ES-I3 (cell line): ENCODE measurements around the gene SRSF3.
"Not testable (repeated sequence)": the region's sequence is repeated elsewhere in the genome, so short reads cannot be mapped to it uniquely, and the experiment has no call there.

Experiments
- H3K36me3 ChIP-seq: 2 replicates; pipeline ENCODE4 v1.6.1; 2013; ENCODE audit warnings: mild to moderate bottlenecking, low read length, control low read depth, moderate library complexity; ENCODE audit not compliant: insufficient read depth
- H3K4me1 ChIP-seq: 2 replicates; pipeline ENCODE4 v1.6.1; 2013; ENCODE audit warnings: mild to moderate bottlenecking, control low read depth, low read length; ENCODE audit not compliant: insufficient read depth
- H3K9ac ChIP-seq: 2 replicates; pipeline ENCODE4 v1.6.1; 2013; ENCODE audit warnings: low read depth, mild to moderate bottlenecking, low read length, moderate library complexity
- H3K9me3 ChIP-seq: 2 replicates; pipeline ENCODE4 v1.6.1; 2013; ENCODE audit warnings: mild to moderate bottlenecking, low read length, moderate library complexity; ENCODE audit not compliant: control insufficient read depth, insufficient read depth

SRSF3 gene

GRCh38 chr6:36590237-36590636 is 3.9 kb upstream of the SRSF3 start:
- Histone ChIP-seq H3K4me1 (no peaks in the 10 kb centered on the region), H3K9ac (no peak overlapping the region), H3K36me3 (no peaks in the 10 kb centered on the region), H3K9me3 (no peaks in the 10 kb centered on the region)

- no peak overlapping the region for H3K9ac ChIP-seq
- peaks cover 6% of the 10 kb centered on the region for H3K36me3 ChIP-seq
- no peaks in the 10 kb centered on the region for H3K4me1 ChIP-seq
- no peaks in the 10 kb centered on the region for H3K9me3 ChIP-seq
Observed at GRCh38 chr6:36592221-36592655, 1.9 kb upstream of the SRSF3 start.

DNA sequence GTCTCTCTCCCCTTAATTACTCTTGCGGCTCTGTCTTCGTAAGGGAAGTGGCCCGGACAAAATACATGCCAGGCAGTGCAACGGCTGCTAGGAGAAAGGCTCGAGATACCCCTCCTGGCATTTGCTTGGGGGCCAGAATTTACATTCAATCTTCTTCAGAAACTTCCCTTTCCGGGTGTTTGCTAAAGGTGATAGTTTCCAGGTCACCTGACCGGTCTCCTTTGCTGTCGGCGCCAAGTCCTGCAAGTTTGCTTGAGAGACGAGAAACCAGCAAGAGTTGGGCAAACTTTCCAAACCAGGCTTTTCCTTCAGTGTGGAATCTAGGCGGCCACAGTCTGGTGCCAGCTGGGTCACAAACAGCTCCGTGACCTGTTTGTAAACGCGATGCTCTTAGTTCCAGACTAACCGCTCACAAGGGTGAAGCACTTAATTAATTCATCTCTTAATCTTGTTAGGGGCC is 563 bp upstream of the SRSF3 start:
- Histone ChIP-seq H3K4me1 (peaks cover 8% of the 10 kb centered on the region; the same call in 1 of the 2 replicates), H3K9ac (peak overlapping the region; percentile 100), H3K9me3 (no peaks in the 10 kb centered on the region), H3K36me3 (peaks cover 18% of the 10 kb centered on the region)

DNA sequence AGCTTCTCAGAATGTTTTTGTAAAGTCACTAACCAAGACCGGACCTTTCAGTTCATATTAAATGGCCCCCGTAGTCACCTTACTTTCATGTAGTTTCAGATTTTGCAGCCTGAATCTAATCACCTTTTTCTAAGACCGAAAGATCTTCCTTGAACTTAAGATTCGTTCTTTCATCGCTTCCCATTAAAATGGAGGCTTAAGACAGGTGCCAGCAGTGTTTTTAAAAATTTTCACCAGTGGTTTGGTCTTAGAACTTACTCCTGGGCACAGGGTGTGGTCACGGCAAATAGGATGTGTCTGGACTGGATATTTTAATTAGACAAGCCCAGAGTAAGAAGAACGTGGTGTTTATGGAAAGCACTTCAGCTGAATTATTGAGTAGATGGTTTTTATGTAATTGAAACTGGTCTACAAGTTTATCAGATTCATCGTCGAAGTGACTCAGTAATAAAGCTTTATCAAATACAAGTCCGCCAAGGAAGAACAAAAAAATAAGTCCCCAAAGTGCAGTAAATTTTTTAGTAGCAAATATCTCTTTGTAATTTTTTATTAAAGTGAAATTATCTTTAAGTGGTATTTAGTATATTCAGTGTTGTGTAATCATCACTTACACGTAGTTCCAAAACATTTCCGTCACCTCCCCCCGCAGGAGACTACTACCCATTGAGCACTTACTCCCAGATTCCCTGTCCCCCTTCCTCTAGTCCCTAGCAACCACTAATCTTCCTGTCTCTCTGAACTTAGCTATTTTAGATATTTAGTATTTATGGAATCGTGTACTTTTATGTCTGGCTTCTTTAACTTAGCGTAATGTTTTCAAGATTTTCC is 868 bp downstream of the SRSF3 start:
- Histone ChIP-seq H3K36me3 (peaks cover 32% of the 10 kb centered on the region), H3K4me1 (peaks cover 15% of the 10 kb centered on the region; the same call in 1 of the 2 replicates)

DNA sequence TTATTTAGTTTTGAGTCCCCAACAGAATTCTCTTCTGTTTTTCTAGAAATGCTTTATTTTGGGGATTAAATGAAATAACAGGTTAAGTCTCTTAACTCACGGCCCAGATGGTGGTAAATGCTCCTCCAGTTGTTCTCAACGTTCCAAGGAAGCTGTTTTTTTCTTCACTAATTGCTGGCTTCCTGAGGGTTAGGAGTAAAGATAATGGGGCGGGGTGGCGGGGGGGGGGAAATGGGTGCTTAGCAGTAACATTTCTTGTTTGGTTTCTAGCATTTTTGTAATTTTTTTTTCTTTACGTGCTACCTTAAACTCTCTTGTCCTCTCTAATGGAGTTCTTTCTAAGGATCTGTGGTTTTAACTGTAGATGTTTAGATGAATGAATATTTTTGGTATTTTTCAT is 2.2 kb downstream of the SRSF3 start:
- Histone ChIP-seq H3K9ac (peak overlapping the region; percentile 100), H3K4me1 (peaks cover 15% of the 10 kb centered on the region; the same call in 1 of the 2 replicates), H3K36me3 (peaks cover 45% of the 10 kb centered on the region), H3K9me3 (no peaks in the 10 kb centered on the region)

More for the DNA sequence above, 868 bp downstream of the SRSF3 start:
- Histone ChIP-seq H3K9me3 (no peaks in the 10 kb centered on the region), H3K9ac (peak overlapping the region; percentile 100)

GRCh38 chr6:36597775-36598174 is 3.6 kb downstream of the SRSF3 start:
- peak overlapping the region; percentile 100; the same call in 1 of the 2 replicates for H3K9ac ChIP-seq
- peaks cover 15% of the 10 kb centered on the region; the same call in 1 of the 2 replicates for H3K4me1 ChIP-seq
- peaks cover 56% of the 10 kb centered on the region for H3K36me3 ChIP-seq
- H3K9me3 ChIP-seq = no peaks in the 10 kb centered on the region

- peaks cover 15% of the 10 kb centered on the region; the same call in 1 of the 2 replicates for H3K4me1 ChIP-seq
- H3K36me3 ChIP-seq = peaks cover 56% of the 10 kb centered on the region
- no peaks in the 10 kb centered on the region for H3K9me3 ChIP-seq
- H3K9ac ChIP-seq = no peak overlapping the region
Observed at GRCh38 chr6:36598326-36598725, 4.2 kb downstream of the SRSF3 start.

GRCh38 chr6:36598739-36599318 is 4.7 kb downstream of the SRSF3 start:
- Histone ChIP-seq H3K9me3 (no peaks in the 10 kb centered on the region), H3K4me1 (peaks cover 15% of the 10 kb centered on the region; the same call in 1 of the 2 replicates), H3K9ac (no peak overlapping the region), H3K36me3 (peaks cover 61% of the 10 kb centered on the region)

- Histone ChIP-seq H3K36me3 (peaks cover 70% of the 10 kb centered on the region), H3K9ac (peak overlapping the region; percentile 2; the same call in 1 of the 2 replicates), H3K9me3 (no peaks in the 10 kb centered on the region), H3K4me1 (peaks cover 15% of the 10 kb centered on the region; the same call in 1 of the 2 replicates)
Observed at GRCh38 chr6:36599791-36600209, 5.6 kb downstream of the SRSF3 start.

DNA sequence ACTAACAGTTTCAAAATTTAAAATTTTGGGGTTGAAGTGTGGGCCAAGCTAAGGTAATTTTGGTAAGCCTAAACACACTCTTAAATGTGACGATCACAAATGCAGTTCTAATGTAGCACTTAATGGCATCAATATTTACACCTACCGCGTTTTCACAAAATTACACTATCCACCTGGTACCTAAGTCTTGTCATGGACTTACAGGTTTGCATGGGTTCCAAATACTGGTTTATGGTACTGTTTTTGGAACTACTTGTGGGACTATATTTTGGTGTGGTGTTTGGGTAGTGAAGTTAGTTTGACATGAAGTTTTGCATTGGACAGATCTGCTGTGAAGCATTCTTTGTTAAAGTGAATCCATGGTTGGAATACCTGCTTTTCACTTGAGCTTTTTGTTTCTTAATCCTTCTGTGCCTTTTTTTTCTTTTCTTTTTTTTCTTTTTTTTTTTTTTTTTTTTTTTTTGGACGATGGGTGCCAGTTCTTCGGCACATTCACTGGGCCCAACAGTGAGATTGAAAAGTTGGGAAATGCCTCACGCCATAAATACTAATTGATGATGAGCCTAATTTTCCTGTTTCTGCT is 6.5 kb downstream of the SRSF3 start:
- Histone ChIP-seq H3K4me1 (peaks cover 15% of the 10 kb centered on the region; the same call in 1 of the 2 replicates), H3K36me3 (peaks cover 77% of the 10 kb centered on the region), H3K9ac (no peak overlapping the region), H3K9me3 (no peaks in the 10 kb centered on the region)

DNA sequence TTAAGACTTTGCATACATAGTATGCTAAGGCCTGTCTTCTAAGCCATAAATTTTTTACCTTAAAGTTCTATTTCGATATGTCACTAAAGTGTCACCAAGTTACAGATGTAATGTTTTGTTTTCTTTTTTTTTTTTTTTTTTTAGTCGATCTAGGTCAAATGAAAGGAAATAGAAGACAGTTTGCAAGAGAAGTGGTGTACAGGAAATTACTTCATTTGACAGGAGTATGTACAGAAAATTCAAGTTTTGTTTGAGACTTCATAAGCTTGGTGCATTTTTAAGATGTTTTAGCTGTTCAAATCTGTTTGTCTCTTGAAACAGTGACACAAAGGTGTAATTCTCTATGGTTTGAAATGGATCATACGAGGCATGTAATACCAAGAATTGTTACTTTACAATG is 7.7 kb downstream of the SRSF3 start:
- peaks cover 15% of the 10 kb centered on the region; the same call in 1 of the 2 replicates for H3K4me1 ChIP-seq
- not testable (repeated sequence) for H3K9me3 ChIP-seq, H3K9ac ChIP-seq
- peaks cover 81% of the 10 kb centered on the region for H3K36me3 ChIP-seq

DNA sequence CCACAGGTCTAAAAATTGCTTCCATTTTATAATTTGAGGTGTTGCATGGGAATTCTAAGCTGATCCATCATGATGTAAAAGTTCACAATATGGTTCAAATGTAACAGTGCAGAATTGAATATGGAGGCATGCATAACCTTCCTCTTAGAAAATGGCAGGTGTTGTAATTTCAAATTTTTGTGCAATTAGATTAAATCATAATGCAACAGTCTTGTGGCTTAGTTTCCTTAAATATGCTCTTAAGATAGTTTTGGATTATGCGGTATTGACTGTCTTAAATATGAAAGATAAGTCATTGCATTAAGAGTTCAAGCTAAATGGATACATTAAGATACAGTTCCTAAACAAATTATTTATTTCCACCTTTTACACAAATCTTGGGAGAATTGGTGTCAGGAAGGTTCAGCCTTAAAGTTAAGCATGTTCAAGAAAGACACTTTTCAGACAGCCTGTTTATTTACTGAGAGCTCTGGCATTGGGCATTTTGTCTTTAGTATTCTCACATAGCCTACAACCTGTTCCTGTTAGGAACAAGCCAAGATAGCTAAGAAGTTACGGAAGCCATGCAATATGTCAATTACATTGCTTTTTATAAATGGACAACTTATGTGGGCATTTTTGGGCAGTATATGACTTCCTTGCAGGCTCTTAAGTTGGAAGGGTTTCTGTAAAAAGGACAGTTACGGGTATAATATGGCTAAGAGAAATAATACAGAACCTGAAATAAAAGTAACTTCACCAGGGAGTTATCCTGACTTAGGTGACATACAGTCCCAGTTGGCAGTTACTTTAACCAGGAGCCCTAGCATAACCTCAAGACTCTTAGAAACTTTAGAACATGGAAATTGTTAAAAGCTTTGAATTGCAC is 9.3 kb downstream of the SRSF3 start:
- H3K9ac ChIP-seq = no peak overlapping the region
- H3K9me3 ChIP-seq = no peaks in the 10 kb centered on the region
- peaks cover 79% of the 10 kb centered on the region for H3K36me3 ChIP-seq
- peaks cover 8% of the 10 kb centered on the region; the same call in 1 of the 2 replicates for H3K4me1 ChIP-seq

- no peaks in the 10 kb centered on the region; the same call in 1 of the 2 replicates for H3K4me1 ChIP-seq
- H3K9me3 ChIP-seq = no peaks in the 10 kb centered on the region
- no peak overlapping the region for H3K9ac ChIP-seq
- H3K36me3 ChIP-seq = peaks cover 72% of the 10 kb centered on the region
Observed at GRCh38 chr6:36604090-36605060, 10.2 kb downstream of the SRSF3 start.
